ENCODE measurements around the gene TUT1.
"Not testable (repeated sequence)": the region's sequence is repeated elsewhere in the genome, so short reads cannot be mapped to it uniquely, and the experiment has no call there.

- TF ChIP-seq CTCF (IDR thresholded peaks at IDR 0.05; ENCODE audit: insufficient read depth, low read length, poor library complexity, severe bottlenecking); EZH2phosphoT487 (conservative IDR thresholded peaks at IDR 0.05; ENCODE audit: low read length): not testable (repeated sequence)
These were observed 25.6 kb upstream of the TUT1 start for GRCh38 chr11:62616957-62617356.
